Measurements from ENCODE around the gene ANKRD44. TPM values are rescaled to one million over a fixed set of nuclear protein-coding genes. Genes with fewer than 3 reads are reported as not detected.
"Not testable (repeated sequence)": the region's sequence is repeated elsewhere in the genome, so short reads cannot be mapped to it uniquely, and the experiment has no call there.

The ANKRD44 gene
- total RNA-seq, 1 experiment from 2014 or later, result 5.8 TPM

DNA sequence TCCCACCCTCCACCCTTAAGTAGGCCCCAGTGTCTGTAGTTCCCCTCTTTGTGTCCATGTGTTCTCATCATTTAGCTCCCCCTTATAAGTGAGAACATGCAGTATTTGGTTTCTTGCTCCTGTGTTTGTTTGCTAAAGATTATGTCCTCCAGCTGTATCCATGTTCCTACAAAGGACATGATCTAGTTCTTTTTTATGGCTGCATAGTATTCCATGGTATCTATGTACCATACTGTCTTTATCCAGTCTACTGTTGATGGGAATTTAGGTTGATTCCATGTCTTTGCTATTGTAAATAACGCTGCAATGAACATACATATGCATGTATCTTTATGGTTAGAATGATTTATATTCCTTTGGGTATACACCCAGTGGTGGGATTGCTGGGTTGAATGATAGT is 233.9 kb downstream of the ANKRD44 start:
- no peak for DNase-seq (ENCODE audit: low read depth)

DNA sequence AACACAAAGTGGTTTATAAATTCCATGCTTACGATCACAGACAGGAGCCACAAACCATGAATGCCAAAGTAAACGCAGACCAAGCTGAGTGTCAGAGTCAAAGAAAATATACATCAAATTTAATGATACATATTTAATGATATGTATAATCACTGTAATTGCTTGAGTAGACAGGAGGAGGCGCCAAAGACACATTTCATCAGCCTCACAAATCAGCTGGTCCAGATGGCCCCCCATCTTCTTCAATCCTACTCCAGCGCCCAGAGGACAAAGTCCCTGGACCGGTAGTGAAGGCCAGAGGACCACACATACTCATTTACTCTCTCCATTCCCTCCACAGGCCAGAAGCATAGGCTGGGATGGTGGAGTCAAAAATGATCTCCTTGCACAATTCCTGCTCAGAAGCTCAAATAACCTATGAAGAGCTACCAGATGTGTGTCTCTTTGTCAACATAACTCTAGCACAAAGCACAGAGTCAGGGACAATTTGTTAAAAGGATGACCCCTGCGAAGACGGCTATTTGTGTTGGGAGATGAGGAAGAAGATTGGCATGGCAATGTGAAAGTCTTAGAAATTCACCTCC is 234.7 kb downstream of the ANKRD44 start:
- DNase-seq (ENCODE audit: low read depth), result peak; percentile 9

DNA sequence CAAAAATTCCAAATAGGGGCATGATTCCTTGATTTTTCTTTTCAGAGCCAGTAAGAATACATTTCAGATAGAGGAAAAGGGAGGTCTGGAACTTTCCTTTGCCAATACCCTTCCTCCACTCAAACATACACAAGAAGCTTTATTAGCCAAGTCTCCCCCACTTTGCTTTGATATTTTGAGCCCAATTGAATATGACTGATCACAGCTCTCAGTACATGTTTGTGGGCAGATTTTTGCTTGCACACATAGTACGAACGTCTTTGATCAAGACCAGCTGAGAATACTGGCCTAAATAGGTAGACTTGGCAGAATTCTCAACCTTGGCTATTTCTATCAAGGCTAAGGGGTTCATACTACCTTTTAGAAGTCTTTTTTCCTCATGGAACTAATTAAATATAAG is 235.3 kb downstream of the ANKRD44 start:
- DNase-seq (ENCODE audit: low read depth), result no peak

DNA sequence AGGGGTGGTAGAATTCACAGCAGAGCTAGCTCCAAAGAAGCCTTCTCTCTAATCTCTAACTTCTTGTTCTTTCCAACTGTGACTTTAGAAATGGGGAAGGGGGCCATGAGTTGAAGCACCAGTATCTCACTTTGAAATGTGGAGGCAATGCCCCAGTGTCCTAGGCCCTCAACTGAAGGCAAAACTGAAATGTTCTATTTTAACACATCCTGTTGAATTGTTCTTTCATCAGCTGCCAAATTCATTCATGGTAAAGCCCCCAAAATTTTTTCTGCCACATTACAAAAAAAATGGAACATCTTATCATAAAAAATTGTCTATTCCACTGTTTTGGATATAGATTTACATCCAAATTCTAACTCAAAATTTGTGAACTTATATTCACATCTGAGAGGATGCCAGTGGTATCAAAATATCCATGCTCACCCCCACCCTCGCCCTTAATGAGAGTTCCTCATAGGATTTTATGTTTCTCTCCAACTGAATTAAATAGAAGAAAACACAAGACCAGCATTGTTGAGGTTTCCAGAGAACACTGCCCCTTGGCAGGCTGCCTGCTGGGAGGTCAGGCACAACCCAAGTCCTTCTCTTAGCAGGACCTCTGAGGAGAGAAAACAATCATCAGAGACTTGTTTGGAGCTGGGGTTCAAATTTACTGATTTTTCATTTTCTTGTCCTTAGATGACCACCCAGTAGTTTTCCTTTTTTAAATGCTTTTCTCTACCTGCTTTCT is 236.7 kb downstream of the ANKRD44 start:
- no peak for DNase-seq (ENCODE audit: low read depth)

DNA sequence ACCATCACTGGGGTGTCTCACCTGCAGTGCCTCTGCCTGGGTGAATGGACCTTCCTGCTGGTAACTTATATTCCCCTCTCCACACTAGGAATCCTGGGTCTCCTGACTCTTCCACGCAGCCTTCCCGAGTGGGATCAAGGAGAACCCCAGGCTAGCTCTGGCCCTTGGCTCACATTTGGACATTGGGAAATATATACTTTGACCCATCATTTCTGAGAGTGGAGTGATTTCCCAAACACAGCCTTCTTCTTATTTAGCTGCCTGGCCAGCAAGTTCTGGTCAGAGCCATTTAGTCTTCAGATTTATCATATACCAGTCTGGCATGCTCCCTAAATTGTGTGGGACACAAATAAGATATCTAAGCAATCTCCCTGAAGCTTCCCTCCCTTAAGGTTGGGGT is 237.3 kb downstream of the ANKRD44 start:
- DNase-seq (ENCODE audit: low read depth), result no peak

DNA sequence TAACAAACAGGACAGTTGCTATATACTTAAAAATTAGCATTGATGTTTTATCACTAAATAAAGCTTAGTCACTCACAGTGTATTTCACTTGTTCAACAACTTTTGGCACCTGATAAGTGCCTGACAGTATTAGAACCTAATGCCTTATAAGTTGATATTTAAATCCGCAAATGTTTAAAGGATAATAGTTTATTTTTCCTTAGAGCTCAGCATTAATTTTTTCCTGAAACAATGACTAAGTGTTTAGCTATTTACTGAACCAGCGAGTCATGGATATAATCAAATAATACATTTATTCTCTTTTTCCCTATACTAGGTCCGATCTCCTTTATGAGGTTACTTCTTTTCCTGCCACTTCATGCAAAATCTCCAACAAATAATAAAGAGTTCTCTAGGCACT is 238.0 kb downstream of the ANKRD44 start:
- DNase-seq (ENCODE audit: low read depth), result no peak

DNA sequence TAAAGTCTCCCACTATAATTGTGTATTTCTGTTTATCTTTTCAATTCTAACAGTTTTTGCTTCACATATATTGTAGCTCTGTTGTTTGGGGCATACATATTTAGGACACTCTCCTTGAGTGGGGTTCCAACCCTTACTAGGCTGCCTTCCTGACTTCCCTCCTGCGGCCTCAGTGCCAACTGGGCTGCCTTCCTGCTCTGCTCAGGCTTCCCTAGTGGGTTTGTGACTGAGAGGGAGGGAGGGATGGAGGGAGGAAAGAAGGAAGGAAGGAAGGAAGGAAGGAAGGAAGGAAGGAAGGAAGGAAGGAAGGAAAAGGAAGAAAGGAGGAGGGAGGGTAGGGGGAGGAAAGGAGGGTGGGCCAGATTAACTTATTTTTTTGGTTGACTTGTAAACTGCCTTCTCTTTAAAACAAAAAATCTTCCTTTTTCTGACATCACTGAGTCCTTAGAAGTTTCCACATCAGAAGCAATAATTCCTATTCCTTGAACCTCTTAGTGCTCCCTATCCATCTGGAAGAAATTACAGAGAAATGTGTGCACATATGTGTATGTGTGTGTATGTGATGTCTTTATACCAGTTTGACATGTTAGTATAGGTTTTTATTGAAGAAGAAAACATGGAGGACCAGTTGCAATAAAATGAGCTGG is 238.7 kb downstream of the ANKRD44 start:
- no peak for DNase-seq (ENCODE audit: low read depth)

DNA sequence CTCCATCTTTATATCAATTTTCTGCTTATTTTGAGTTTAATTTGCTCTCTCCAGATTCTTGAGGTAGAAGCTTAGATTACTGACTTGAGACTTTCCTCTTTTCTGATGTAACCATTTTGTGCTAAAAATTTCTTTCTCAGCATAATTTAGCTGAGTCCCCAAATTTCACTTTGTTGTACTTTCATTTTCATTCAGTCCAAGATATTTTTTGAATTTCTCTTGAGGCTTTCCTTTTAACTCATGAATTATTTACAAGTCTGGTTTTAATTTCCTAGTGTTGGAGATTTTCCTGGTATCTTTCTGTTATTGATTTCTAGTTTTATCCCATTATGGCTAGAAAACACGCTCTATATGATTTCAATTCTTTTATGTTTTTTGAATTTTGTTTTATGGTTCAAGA is 239.4 kb downstream of the ANKRD44 start:
- DNase-seq (ENCODE audit: low read depth), result no peak

DNA sequence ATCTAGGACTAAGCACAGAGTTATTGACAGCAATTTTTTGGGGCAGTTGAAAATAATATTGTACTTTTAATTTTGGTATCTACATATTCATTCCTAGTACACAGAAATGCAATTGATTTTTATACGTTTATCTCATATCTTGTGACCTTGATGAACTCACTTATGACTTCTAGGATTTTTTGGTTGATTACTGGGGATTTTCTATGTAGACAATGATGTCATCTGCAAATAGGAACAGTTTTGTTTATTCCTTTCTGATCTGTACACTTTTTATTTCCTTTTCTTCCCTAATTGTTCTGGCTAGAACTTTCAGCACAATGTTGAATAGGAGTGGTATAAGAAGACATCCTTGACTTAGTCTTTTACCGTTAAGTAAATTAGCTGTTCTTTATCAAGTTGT is 240.6 kb downstream of the ANKRD44 start:
- DNase-seq (ENCODE audit: low read depth), result no peak

DNA sequence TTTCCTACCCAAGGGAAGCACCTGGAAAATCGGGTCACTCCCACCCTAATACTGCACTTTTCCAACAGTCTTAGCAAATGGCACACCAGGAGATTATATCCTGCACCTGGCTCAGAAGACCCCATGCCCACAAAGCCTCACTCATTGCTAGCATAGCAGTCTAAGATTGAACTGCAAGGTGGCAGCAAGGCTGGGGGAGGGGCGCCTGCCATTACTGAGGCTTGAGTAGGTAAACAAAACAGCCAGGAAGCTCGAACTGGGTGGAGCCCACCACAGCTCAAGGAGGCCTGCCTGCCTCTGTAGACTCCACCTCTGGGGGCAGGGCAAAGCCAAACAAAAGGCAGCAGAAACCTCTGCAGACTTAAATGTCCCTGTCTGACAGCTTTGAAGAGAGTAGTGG is 248.0 kb downstream of the ANKRD44 start:
- DNase-seq (ENCODE audit: low read depth), result not testable (repeated sequence)

DNA sequence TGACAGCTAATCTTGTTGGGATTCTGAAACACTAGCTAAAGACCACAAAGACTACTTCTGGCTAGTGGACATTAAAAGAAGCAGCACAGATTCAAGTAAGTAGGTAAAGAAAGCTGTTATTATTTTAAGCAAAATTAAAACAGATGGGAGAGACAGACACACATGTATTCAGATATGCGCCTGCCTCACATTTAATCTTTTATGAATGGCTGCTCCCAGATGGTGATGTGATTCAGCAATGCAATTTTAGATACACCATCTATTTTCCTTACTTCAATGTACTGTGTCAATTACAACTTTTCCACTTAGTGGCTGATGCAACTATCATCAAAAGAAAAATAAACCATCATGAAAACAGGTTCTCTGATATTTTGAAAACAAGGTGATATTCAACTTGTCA is 251.1 kb downstream of the ANKRD44 start:
- DNase-seq (ENCODE audit: low read depth), result no peak

DNA sequence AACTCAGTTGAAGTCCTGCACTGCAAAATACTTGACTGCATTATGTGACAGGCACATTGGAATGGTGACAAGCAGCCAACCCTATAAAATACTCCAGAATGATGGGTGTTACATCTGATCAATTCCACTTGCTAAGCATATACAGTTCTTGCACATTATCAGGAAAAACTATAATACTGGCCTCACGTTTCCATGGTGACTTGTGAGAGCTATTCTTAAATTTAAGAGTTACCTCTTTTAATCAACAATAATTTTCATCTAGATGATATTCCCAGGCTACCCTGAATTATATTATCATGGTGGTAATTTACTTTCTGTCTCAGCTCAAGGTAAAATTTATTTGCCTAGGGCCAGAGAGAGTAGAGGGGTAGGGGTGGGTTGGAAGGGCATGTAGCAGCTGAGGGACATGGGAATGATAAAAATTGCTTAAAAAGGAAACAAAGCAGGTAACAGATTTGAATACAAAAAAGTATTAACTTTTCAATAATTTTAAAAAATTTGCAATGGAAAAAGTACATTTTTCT is 251.7 kb downstream of the ANKRD44 start:
- DNase-seq (ENCODE audit: low read depth), result no peak

DNA sequence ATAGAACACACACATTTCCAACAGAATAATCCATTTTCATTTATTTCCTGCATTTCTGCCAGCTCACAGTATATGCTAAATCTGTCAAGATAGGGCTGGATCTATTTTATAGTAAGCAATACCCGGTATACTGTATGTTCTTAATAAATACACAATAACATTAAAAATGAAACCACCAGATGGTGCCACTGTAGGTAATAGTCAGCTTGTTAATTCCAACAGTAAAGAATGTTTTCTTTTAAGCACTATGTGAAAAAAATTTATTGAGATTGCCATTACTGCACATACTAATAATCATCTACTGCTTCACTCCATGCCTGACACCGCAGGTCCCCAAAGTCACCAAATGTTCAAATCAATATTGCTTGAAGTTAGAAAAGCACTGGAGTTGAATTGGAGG is 252.6 kb downstream of the ANKRD44 start:
- no peak for DNase-seq (ENCODE audit: low read depth)

DNA sequence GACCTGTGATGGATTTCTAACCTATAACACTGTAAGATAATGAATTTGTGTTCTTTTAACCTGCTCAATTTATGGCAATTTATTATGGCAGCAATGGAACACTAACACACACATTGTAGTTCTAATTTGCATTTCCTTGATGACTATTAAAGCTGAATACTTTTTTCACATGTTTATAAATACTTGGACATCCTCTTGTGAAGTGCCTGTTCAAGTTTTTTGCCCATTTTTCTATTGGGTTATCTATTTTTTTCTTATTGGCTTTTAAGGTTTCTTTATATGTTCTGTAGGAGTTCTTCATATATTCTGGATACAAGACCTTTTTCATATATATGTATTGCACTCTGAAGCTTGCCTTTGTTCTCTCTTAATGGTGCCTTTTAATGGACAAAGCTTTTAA is 255.5 kb downstream of the ANKRD44 start:
- no peak for DNase-seq (ENCODE audit: low read depth)

DNA sequence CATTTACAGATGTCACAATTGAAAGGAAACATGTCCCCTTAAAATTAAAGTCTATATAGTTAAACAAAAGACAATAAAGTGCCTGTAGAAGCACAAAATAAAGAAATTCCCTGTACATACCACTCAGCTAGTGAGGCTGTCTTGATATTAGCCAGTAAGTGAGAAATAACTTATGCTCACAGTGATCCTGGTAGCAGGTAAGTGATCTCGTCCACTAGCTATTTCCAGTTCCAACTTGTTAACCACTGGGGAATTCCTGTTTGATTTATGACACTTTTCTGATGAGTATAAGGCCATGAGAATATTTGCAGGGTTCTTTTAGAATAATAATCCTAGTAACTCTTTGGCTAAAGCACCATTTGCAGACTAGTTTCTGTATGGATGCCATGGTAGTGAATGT is 256.1 kb downstream of the ANKRD44 start:
- no peak for DNase-seq (ENCODE audit: low read depth)

DNA sequence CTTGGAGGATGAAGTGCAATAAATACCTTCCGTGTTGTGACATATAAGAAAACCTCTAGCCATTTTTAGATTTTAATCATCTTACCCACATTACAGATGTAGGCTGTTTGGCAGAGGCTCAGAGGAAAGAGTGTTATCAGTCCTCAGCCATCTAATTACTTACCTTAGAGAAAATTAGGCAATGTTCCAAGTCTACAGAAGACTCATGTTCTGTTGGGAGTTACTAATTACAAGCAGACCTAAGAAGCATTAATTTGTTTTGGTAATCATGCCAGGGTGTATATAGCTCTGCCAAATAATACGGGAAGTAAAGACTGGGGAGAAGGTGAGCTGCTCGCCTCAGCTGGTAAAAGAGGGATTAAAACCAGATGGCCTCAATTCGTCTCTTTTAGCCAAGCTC is 258.2 kb downstream of the ANKRD44 start:
- no peak for DNase-seq (ENCODE audit: low read depth)

DNA sequence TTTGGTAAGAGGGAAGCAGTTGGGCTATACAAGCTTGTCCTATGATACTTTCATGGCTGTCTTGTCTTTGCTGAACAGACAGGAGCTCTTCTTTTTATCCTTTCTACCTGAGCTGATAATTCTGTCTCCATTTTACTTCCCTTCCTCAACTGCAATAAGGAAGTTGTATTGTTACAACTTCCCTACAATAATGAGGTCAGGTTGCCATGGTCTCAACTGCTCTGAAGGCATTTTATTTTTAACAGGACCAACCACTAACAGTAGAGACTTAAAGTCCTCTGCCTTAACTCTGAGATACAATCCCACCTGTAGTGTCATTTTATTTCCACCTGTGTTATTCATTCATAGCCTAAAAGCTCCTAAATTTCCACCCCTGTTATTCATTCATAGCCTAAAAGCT is 265.5 kb downstream of the ANKRD44 start:
- no peak for DNase-seq (ENCODE audit: low read depth)

DNA sequence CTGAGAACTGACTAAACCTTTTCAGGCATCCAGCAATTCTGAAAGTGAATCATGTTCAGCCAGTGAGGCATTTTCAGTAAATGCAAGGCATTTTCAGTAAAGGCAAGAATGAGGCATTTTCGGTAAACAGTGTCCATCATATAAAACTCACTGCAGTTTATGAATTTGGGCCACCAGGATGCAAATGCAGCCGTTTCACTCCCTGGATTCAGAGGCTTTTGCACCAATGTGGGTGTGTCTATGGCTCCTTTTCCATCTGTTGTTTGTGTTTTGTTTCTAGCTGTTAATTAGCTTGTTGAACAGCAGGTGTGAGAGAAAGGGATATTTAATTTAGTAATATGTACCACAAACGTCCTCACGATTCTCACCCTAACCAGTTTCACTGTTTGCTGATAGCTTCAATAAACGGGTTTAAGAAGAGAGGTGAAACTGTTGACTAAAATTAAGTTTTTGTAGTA is 267.8 kb downstream of the ANKRD44 start:
- DNase-seq (ENCODE audit: low read depth), result no peak

DNA sequence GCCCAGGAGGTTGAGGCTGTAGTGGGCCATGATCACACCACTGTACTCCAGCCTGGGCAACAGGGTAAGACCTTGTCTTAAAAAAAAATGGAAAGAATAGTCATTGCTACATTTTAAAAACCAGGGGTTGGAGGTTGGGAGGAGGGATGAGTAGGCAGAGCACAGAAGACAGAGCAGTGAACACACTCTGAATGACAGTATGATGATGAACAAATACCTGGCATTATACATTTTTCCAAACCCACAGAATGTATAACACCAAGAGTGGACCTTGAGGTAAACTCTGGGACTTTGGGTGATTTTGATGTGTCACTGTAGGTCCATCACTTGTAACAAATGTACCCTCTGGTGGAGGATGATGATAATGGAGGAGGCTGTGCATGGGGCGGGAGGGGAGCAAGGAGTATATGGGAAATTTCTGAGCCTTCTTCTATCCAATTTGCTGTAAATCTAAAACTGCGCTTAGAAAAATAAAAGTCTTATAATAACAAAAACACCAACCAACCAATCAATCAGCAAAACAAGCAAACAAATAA is 272.6 kb downstream of the ANKRD44 start:
- DNase-seq (ENCODE audit: low read depth), result no peak

DNA sequence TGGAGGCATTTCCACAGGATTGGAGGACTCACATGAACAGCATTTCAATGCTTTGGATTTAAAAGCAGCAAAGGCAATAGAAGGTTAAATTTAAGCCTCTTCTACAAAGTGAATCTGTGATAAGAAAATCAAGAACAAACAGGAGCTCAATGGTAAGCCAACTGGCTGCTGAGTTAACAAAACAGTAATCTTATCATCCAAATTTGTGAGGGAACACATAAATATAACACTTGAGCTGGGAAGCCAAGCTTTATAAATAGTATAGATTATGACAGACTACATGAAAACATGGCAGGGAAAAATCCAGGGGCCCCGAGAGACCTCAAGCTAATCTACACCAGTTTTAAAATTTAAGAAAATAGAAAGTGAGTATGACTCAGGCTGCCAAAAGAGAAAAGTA is 275.6 kb downstream of the ANKRD44 start:
- DNase-seq (ENCODE audit: low read depth), result no peak

DNA sequence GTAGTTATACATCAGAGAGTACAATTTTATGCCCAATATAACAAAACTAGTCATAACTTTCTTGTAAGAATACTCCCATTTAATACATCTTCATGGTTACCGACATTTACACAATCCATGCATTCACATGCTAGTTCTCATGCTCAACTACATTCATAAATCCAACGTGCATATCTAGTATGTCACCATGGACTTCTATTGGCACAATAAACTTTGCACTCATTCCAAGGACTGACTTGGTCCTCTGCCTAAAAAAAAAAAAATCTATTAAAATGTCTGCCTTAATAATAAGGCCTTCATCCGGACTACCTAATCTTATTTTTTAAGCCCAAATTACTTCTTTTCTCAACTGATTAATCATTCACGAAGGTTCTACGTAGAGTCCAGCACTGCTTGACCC is 276.3 kb downstream of the ANKRD44 start:
- no peak for DNase-seq (ENCODE audit: low read depth)

DNA sequence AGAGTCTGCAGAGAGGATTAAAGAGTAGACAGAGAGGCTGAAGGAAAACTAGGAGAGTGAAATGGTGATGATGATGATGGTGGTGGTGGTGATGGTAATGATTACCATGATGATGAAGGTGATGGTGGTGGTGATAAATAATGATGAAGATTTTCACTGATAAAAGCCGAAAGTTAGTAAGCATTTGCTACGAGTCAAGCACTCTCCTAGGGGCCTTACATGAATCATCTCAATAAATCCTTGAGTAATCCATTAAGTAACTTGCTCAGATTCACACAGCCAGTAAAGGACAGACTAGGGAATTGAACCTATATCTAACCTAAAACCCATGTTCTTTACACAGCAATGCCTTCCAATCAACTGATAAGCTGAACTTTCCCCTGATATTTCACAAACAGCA is 277.4 kb downstream of the ANKRD44 start:
- DNase-seq (ENCODE audit: low read depth), result no peak

DNA sequence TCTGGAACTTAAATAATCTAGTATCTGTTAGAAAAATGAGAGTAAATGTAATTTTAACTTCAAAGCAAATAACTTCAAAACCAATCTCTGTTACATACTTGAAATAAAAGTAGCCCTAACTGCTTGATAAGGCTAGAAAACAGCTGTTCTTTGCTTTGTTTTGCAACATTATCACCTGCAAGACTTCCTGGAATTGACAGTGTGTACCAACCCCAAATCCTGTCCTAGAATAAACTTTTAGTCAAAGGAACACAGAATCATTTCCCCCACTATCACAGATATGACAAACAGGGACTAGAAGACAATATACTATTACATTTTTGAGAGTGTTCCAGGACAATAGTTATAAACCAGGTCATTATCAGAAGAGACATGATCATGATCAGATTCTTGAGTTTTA is 278.8 kb downstream of the ANKRD44 start:
- no peak for DNase-seq (ENCODE audit: low read depth)
